ENCODE data around the gene TBC1D17.
A peak's percentile ranks its signal among the peaks of the same experiment; 100 is the strongest.

The TBC1D17 gene

GRCh38 chr19:49879243-49879963, 1.9 kb downstream of the TBC1D17 start:
- DNase-seq, result no peak

- no peak for DNase-seq
Measured at GRCh38 chr19:49880162-49880869, 2.8 kb downstream of the TBC1D17 start.

- no peak for DNase-seq
Measured at GRCh38 chr19:49881186-49881585, 3.7 kb downstream of the TBC1D17 start.

- no peak for DNase-seq
Measured at GRCh38 chr19:49881672-49882394, 4.3 kb downstream of the TBC1D17 start.

- DNase-seq, result no peak
Measured at GRCh38 chr19:49882643-49883042, 5.1 kb downstream of the TBC1D17 start.

- DNase-seq, result no peak
Measured at GRCh38 chr19:49883094-49883493, 5.6 kb downstream of the TBC1D17 start.

GRCh38 chr19:49884109-49884508, 6.6 kb downstream of the TBC1D17 start:
- no peak for DNase-seq

GRCh38 chr19:49884760-49885159, 7.3 kb downstream of the TBC1D17 start:
- no peak for DNase-seq

- DNase-seq, result no peak
Measured at GRCh38 chr19:49887037-49887664, 9.6 kb downstream of the TBC1D17 start.

GRCh38 chr19:49887665-49888509, 10.4 kb downstream of the TBC1D17 start:
- no peak for DNase-seq

GRCh38 chr19:49888510-49888824, 11.0 kb downstream of the TBC1D17 start:
- DNase-seq, result no peak

- DNase-seq, result no peak
Measured at GRCh38 chr19:49889038-49889686, 11.7 kb downstream of the TBC1D17 start.

- DNase-seq, result peak; percentile 91
Measured at GRCh38 chr19:49889687-49890348, 12.3 kb downstream of the TBC1D17 start.

GRCh38 chr19:49890349-49891311, 13.1 kb downstream of the TBC1D17 start:
- peak; percentile 90 for DNase-seq

- DNase-seq, result no peak
Measured at GRCh38 chr19:49891393-49891792, 13.9 kb downstream of the TBC1D17 start.

GRCh38 chr19:49892716-49893115, 15.2 kb downstream of the TBC1D17 start:
- DNase-seq, result no peak

- no peak for DNase-seq
Measured at GRCh38 chr19:49894011-49894664, 16.6 kb downstream of the TBC1D17 start.

GRCh38 chr19:49894879-49895565, 17.5 kb downstream of the TBC1D17 start:
- DNase-seq, result peak; percentile 80

Data from activated effector memory CD4-positive, alpha-beta T cell treated with anti-CD3 and anti-CD28 coated beads, Interleukin-2, amount 50 U/mL, for 16 hours (primary cell).